Heart left ventricle (tissue), 16 donors: ENCODE data around the gene BCAS1. TPM values are rescaled to one million over a fixed set of nuclear protein-coding genes. Genes with fewer than 3 reads are reported as not detected.

ENCODE experiments used
- ATAC-seq, 4 donors: fragments of 200-7000 bp; cut with Tn5 transposase; one replicate each; pipeline ENCODE4 v1.9.1; 2020 to 2022; ENCODE audit warnings: moderate library complexity in 4 of 4, mild to moderate bottlenecking in 3 of 4, moderate number of reproducible peaks in 1 of 4
- DNase-seq, 5 donors: peaks; one replicate each; pipeline ENCODE4 v3.0.0-alpha.2; 2020
- H3K27ac ChIP-seq, 12 donors: fragments of 200-600 bp; sonication (generic) in 4 of 12; one replicate each; pipeline versions ENCODE4 v1.5.0 to v1.8.0; 2016 to 2022; ENCODE audit warnings: mild to moderate bottlenecking in 2 of 12
- H3K27me3 ChIP-seq, 9 donors: fragments of 200-600 bp; sonication (generic) in 2 of 9; one replicate each; pipeline versions ENCODE4 v1.5.1 to v1.8.0; 2016 to 2022; ENCODE audit warnings: mild to moderate bottlenecking in 3 of 9
- H3K36me3 ChIP-seq, 9 donors: fragments of 200-600 bp; sonication (generic) in 2 of 9; one replicate each; pipeline versions ENCODE4 v1.5.0 to v1.8.0; 2018 to 2022; ENCODE audit warnings: mild to moderate bottlenecking in 2 of 9
- H3K4me1 ChIP-seq, 12 donors: fragments of 200-600 bp; sonication (generic) in 4 of 12; one replicate each; pipeline versions ENCODE4 v1.5.0 to v1.8.0; 2016 to 2022; ENCODE audit warnings: mild to moderate bottlenecking in 3 of 12
- H3K4me3 ChIP-seq, 12 donors: fragments of 200-600 bp; sonication (generic) in 4 of 12; one replicate each; pipeline versions ENCODE4 v1.5.0 to v1.8.0; 2017 to 2022; ENCODE audit warnings: mild to moderate bottlenecking in 9 of 12, moderate library complexity in 4 of 12
- H3K9me3 ChIP-seq, 12 donors: fragments of 200-600 bp; sonication (generic) in 4 of 12; one replicate each; pipeline versions ENCODE4 v1.5.0 to v1.8.0; 2016 to 2022; ENCODE audit warnings: mild to moderate bottlenecking in 1 of 12
- POLR2A ChIP-seq, 2 donors: fragments of 450-650 bp; IDR thresholded peaks; one replicate each; pipeline ENCODE4 v1.6.1; 2017; ENCODE audit warnings: antibody characterized with exemption in 2 of 2, mild to moderate bottlenecking in 2 of 2, moderate library complexity in 2 of 2
- WGBS, 4 donors: extraction: QIAGEN DNeasy Blood & Tissue Kit in 2 of 4; methylation state at CpG; one replicate each; pipeline versions ENCODE4 v1.1.5 to v1.1.7; 2013 to 2018; 5-methylcytosine and 5-hydroxymethylcytosine counted together
- intact Hi-C, 10 donors: fragments of 100-400 bp; cut with DNase I; formaldehyde crosslinking; loops; one replicate each; pipeline versions ENCODE4 v1.11.1 to v1.14.2; 2022
- polyA plus RNA-seq, 2 donors: library from polyadenylated mRNA; stranded (reverse); fragments of 200-250 nt; gene quantifications; one replicate each; pipeline ENCODE4 v1.2.3, GENCODE V29; 2013
- total RNA-seq, 9 donors: library from RNA; depleted of rRNA in 2 of 9; stranded (reverse); fragments of >200 nt in 2 of 9; fragmentation: NEBNext Ultra II Directional in 3 of 9; extraction: Animal tissue kit (Norgen Biotek cat#: 25700) in 3 of 9; gene quantifications; one replicate each; pipeline versions ENCODE4 v1.1.0 to v1.2.4, GENCODE V29; 2016 to 2023
- TF ChIP-seq, protein P1 (sequence below), 12 donors: fragments of 200-600 bp; sonication (generic) in 4 of 12; IDR thresholded peaks; one replicate each; pipeline versions ENCODE4 v1.5.0 to v1.8.0; 2018 to 2022; ENCODE audit warnings: antibody characterized with exemption in 12 of 12, mild to moderate bottlenecking in 5 of 12
- donor health status: ischemic (EF 13 %, LVEDD 7.1; RV severe dilation, severe dysfunction).
- donor health status: healthy with polysubstance abuse.
- donor health status: DM: no; HTN: yes; CAD: no.
- donor health status: DM: no; HTN: no; CAD: no.
- donor health status: ischemic (EF 25% LVEDD 6.9; RV normal size, moderate dysfunction).
- donor health status: ischemic (EF 25% LVEDD 5.7; RV mildly dilated, moderate dysfunction).
- donor health status: healthy.
- donor health status: DM: yes; HTN: yes; CAD: no.
- donor health status: ischemic (EF 35%, LVEDD 5.7; RV mildly dilated, moderate dysfunction).
- donor health status: nonischemic (EF 11% LVEDD 7.7; RV severe dilation, severe dysfunction).
- donor health status: DM: yes; HTN: yes; CAD: no.
- donor health status: PGD.
- donor health status: ischemic (EF 29% LVEDD 5.4; RV normal size, mild dysfunction).
- donor health status: nonischemic (EF 23%, LVEDD 6.1; RV moderate dilation, normal function).

BCAS1 gene
- total and polyA plus RNA-seq, 11 donors, result not detected

DNA sequence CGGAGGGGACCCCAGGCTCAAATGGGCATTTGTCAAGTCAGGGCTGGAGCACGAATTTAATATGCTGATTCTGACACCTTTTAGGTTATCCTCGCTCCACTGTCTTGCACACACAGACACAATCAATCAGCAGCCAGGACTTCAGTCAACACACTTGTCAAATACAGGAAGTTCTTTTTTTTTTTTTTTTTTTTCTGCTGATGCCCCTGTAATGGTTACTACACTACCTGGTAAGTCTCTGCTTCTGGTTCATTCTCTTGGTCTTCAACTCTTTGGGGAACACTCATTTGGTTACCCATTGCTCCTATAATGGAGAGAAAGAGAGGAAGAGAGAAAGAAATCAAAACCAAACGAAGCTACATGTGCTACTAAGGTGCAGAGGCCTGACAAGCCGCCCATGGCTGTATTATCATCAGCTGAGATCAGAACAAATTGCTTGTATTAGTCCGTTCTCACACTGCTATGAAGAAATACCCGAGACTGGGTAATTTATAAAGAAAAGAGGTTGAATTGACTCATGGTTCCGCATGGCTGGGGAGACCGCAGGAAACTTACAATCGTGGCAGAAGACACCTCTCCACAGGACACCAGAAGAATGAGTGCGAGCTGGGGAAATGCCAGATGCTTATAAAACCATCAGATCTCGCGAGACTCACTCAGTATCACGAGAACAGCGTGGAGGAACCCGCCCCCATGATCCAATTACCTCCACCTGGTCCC is 11.8 kb downstream of the BCAS1 start:
- no peak for ATAC-seq
- TF ChIP-seq, protein P1, sequence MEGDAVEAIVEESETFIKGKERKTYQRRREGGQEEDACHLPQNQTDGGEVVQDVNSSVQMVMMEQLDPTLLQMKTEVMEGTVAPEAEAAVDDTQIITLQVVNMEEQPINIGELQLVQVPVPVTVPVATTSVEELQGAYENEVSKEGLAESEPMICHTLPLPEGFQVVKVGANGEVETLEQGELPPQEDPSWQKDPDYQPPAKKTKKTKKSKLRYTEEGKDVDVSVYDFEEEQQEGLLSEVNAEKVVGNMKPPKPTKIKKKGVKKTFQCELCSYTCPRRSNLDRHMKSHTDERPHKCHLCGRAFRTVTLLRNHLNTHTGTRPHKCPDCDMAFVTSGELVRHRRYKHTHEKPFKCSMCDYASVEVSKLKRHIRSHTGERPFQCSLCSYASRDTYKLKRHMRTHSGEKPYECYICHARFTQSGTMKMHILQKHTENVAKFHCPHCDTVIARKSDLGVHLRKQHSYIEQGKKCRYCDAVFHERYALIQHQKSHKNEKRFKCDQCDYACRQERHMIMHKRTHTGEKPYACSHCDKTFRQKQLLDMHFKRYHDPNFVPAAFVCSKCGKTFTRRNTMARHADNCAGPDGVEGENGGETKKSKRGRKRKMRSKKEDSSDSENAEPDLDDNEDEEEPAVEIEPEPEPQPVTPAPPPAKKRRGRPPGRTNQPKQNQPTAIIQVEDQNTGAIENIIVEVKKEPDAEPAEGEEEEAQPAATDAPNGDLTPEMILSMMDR (IDR thresholded peaks at IDR 0.05), result no peak
- TF ChIP-seq POLR2A (IDR thresholded peaks at IDR 0.05), result no peak
- WGBS, 4 donors, result 79 to 87% (median 83%) methylated on average over 16 of the region's 16 CpGs

DNA sequence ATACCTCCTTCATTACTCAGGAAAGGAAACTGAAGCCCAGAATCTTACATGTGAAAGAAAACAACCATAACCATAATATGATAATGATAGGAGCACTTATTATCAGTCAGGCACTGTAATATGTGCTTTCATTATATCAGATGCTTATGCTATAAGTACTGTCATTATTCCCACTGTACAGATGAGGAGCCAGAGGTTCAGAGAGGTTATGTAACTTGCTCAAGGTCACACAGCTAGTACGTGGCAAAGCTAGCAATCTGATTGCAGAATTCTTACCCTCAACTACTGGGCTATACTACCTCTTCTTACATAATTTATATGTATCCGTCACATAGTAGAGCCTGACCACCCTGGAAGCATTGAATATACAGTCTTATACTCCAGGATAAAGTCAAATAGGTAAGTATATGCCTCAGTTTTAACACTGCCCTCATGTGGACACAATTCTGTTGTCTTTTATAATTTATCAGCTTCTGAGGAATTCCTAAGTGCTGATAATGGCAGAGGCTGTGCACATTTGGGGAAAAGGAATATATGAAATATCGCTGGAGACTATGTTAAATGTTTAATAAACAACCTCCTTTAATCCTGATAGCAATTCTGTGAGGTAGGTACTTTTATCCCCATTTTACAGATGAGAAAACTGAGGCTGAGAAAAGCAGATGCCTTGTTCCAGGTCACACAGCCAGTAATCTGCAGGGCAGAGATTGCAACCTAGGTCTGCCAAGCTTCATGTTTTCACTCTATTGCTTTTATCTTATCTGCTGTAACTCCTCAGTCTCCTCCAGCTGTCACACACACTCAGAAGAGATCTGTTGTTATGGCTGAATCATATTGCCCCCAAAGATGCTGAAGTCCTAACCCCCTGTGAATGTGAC is 13.4 kb downstream of the BCAS1 start:
- Histone ChIP-seq H3K27ac (no peak overlapping the region), H3K27me3 (no peaks in the 10 kb centered on the region), H3K36me3 (no peaks in the 10 kb centered on the region), H3K4me1 (peaks cover 0 to 9% (median 0%) of the 10 kb centered on the region in 12 donors), H3K4me3 (no peak overlapping the region), H3K9me3 (no peaks in the 10 kb centered on the region)
- ATAC-seq (no peak), DNase-seq (no peak)
- intact Hi-C loops, result loop anchor here in 1 of 10 donors (10.0 kb wide), 1 partner anchor 482 kb away; no protein-coding TSS in a partner anchor
- 92 to 93% (median 93%) methylated on average over 3 of the region's 3 CpGs for WGBS, 4 donors
- TF ChIP-seq POLR2A (IDR thresholded peaks at IDR 0.05), result no peak

More for the DNA sequence above, 11.8 kb downstream of the BCAS1 start:
- no peak for DNase-seq
- Histone ChIP-seq H3K27me3 (peaks cover 0 to 5% (median 0%) of the 10 kb centered on the region in 9 donors), H3K4me3 (no peak overlapping the region), H3K27ac (no peak overlapping the region), H3K36me3 (no peaks in the 10 kb centered on the region), H3K4me1 (peaks cover 0 to 9% (median 0%) of the 10 kb centered on the region in 12 donors), H3K9me3 (no peaks in the 10 kb centered on the region)
- intact Hi-C loops, result loop anchor here in 1 of 10 donors (10.0 kb wide), 1 partner anchor 484 kb away; no protein-coding TSS in a partner anchor

DNA sequence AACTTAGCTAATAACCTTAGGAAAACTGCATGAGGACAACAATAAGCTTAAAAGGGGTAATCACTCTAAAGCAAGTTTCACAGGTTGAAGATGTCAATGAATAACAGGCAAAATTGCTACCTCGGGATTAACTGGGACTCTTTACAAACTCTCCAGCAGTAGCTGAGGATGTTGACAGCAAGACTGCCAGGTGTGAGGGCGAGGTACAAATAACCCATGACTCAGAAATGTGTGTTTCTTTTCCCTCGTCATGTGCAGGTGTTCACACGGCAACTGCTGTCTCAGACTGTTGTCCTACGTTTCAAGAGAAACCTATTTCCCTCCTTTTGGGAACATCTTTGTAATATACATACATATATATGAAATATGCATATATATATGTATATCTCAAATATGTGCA is 15.9 kb downstream of the BCAS1 start:
- ATAC-seq (no peak), DNase-seq (no peak)
- no peaks in the 10 kb centered on the region for H3K27me3 ChIP-seq
- TF ChIP-seq, protein P1 (IDR thresholded peaks at IDR 0.05), result no peak
- TF ChIP-seq POLR2A (IDR thresholded peaks at IDR 0.05), result no peak
- H3K27ac ChIP-seq, result no peak overlapping the region
- intact Hi-C loops, result loop anchor here in 1 of 10 donors (10.0 kb wide), 1 partner anchor 480 kb away; no protein-coding TSS in a partner anchor
- H3K4me3 ChIP-seq, result no peak overlapping the region
- 83 to 90% (median 87%) methylated on average over 5 of the region's 5 CpGs for WGBS, 4 donors
- H3K4me1 ChIP-seq, result no peaks in the 10 kb centered on the region
- H3K36me3 ChIP-seq, result no peaks in the 10 kb centered on the region
- H3K9me3 ChIP-seq, result peaks cover 0 to 5% (median 0%) of the 10 kb centered on the region in 12 donors

DNA sequence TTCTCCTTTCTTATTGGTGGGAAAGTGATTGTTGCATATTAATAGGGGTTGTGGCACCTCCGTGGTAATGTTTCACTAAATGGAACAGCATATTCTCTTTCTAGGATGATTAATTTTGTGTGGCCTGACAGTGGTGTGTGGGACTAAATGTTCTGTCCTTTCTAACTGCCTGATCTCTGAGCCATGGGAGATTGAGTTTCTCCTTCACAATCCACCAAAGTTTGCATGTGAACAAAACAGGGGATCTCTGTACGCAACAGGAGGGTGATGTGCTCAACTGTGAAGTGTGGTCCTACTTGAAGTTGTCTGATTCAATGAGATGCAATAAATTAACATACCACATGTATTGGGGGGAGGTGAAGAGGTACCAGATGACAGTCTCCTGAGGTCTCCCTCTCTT is 19.3 kb downstream of the BCAS1 start:
- no peak overlapping the region for H3K4me3 ChIP-seq
- H3K27ac ChIP-seq, result no peak overlapping the region
- no peaks in the 10 kb centered on the region for H3K36me3 ChIP-seq
- DNase-seq (no peak), ATAC-seq (no peak)
- WGBS, 4 donors, result 68 to 84% (median 78%) methylated on average over 2 of the region's 2 CpGs
- no peak for TF ChIP-seq POLR2A (IDR thresholded peaks at IDR 0.05)
- TF ChIP-seq, protein P1 (IDR thresholded peaks at IDR 0.05), result no peak
- no peaks in the 10 kb centered on the region for H3K27me3 ChIP-seq
- H3K4me1 ChIP-seq, result no peaks in the 10 kb centered on the region
- peaks cover 0 to 5% (median 0%) of the 10 kb centered on the region in 12 donors for H3K9me3 ChIP-seq
- intact Hi-C loops, result loop anchor here in 1 of 10 donors (10.0 kb wide), 1 partner anchor 476 kb away; no protein-coding TSS in a partner anchor
